NCI-H2227 (cell line): Measurements from ENCODE around the gene C20orf204.

ENCODE experiments used
- DNase-seq: peaks from one replicate; lab custom pipeline; 2025; ENCODE audit not compliant: unreplicated experiment; lab: John Stamatoyannopoulos, UW

The C20orf204 gene

GRCh38 chr20:64070244-64070993, 34.4 kb downstream of the C20orf204 start:
- no peak for DNase-seq

- DNase-seq: no peak
Observed at GRCh38 chr20:64071341-64072332, 35.7 kb downstream of the C20orf204 start.

- DNase-seq: no peak
Observed at GRCh38 chr20:64072498-64073063, 36.6 kb downstream of the C20orf204 start.

GRCh38 chr20:64073476-64074183, 37.6 kb downstream of the C20orf204 start:
- DNase-seq: no peak

GRCh38 chr20:64074184-64074789, 38.3 kb downstream of the C20orf204 start:
- DNase-seq: no peak

- DNase-seq: no peak
Observed at GRCh38 chr20:64074963-64075362, 39.0 kb downstream of the C20orf204 start.

GRCh38 chr20:64075556-64075955, 39.6 kb downstream of the C20orf204 start:
- no peak for DNase-seq

- no peak for DNase-seq
Observed at GRCh38 chr20:64076061-64076997, 40.3 kb downstream of the C20orf204 start.

GRCh38 chr20:64077094-64077493, 41.1 kb downstream of the C20orf204 start:
- DNase-seq: no peak

- DNase-seq: no peak
Observed at GRCh38 chr20:64077541-64077875, 41.5 kb downstream of the C20orf204 start.

GRCh38 chr20:64077876-64078551, 42.0 kb downstream of the C20orf204 start:
- no peak for DNase-seq

- no peak for DNase-seq
Observed at GRCh38 chr20:64078934-64079272, 42.9 kb downstream of the C20orf204 start.

- peak; percentile 90 for DNase-seq
Observed at GRCh38 chr20:64079273-64080012, 43.5 kb downstream of the C20orf204 start, which contains the start of gene RGS19. Gene RGS19, minus strand, starts transcription at chr20:64079518. Its CDS starts 2,632 bp downstream, at chr20:64076886.

GRCh38 chr20:64080013-64080812, 44.2 kb downstream of the C20orf204 start, which contains the start of gene OPRL1:
Gene OPRL1, plus strand, starts transcription at chr20:64080082. Its CDS starts 12,639 bp downstream, at chr20:64092721.
- peak; percentile 59 for DNase-seq

GRCh38 chr20:64080813-64081623, 45.0 kb downstream of the C20orf204 start:
- DNase-seq: no peak

- no peak for DNase-seq
Observed at GRCh38 chr20:64081624-64081964, 45.6 kb downstream of the C20orf204 start.
